Measurements from ENCODE around the gene PKN3. TPM values are rescaled to one million over a fixed set of nuclear protein-coding genes. Genes with fewer than 3 reads are reported as not detected.

PKN3 gene
- total RNA-seq, 1 experiment from 2014 or later, result 1.1 TPM

DNA sequence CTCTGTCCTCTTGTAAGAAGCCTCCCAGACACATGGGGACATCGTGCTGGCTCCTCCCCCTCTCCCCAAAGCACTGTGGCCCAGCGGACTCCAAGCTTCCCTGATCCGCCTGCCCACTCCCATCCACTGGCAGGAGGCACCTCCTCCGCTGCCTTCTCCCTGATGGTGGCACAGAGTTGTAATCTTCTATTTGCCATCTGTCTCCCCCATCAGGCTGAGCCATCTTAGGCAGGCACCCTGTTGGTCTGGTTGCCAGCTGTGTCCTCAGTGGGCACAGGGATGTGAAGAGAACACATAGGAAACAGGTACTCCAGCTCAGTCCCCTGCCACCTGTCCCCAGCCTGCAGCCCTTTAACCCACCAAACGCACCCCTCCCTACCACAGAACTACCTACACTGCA lies 27.0 kb downstream of the PKN3 start:
- intact Hi-C loops (cut with micrococcal nuclease), result no loop called here
- POLR2A ChIA-PET, result no interaction called here
- CTCF ChIA-PET, result no interaction called here
- H3K36me3 Mint-ChIP-seq (ENCODE audit: insufficient read depth, unreplicated experiment), result peaks cover 15% of the 10 kb centered on the region
- H3K9me3 Mint-ChIP-seq (ENCODE audit: unreplicated experiment), result no peaks in the 10 kb centered on the region
- BruUV-seq (replicated peaks), result no TSS peak
- no peak overlapping the region for H3K27ac Mint-ChIP-seq (ENCODE audit: low read depth, unreplicated experiment)
- H3K4me1 Mint-ChIP-seq (ENCODE audit: insufficient read depth, unreplicated experiment), result peaks cover 8% of the 10 kb centered on the region
- H3K4me3 Mint-ChIP-seq (ENCODE audit: unreplicated experiment), result no peak overlapping the region
- no peaks in the 10 kb centered on the region for H3K27me3 Mint-ChIP-seq (ENCODE audit: insufficient read depth, unreplicated experiment)
- no peak for DNase-seq (ENCODE audit: unreplicated experiment)
- TF ChIP-seq, protein P1, sequence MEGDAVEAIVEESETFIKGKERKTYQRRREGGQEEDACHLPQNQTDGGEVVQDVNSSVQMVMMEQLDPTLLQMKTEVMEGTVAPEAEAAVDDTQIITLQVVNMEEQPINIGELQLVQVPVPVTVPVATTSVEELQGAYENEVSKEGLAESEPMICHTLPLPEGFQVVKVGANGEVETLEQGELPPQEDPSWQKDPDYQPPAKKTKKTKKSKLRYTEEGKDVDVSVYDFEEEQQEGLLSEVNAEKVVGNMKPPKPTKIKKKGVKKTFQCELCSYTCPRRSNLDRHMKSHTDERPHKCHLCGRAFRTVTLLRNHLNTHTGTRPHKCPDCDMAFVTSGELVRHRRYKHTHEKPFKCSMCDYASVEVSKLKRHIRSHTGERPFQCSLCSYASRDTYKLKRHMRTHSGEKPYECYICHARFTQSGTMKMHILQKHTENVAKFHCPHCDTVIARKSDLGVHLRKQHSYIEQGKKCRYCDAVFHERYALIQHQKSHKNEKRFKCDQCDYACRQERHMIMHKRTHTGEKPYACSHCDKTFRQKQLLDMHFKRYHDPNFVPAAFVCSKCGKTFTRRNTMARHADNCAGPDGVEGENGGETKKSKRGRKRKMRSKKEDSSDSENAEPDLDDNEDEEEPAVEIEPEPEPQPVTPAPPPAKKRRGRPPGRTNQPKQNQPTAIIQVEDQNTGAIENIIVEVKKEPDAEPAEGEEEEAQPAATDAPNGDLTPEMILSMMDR (IDR thresholded peaks at IDR 0.05; ENCODE audit: unreplicated experiment), result no peak

DNA sequence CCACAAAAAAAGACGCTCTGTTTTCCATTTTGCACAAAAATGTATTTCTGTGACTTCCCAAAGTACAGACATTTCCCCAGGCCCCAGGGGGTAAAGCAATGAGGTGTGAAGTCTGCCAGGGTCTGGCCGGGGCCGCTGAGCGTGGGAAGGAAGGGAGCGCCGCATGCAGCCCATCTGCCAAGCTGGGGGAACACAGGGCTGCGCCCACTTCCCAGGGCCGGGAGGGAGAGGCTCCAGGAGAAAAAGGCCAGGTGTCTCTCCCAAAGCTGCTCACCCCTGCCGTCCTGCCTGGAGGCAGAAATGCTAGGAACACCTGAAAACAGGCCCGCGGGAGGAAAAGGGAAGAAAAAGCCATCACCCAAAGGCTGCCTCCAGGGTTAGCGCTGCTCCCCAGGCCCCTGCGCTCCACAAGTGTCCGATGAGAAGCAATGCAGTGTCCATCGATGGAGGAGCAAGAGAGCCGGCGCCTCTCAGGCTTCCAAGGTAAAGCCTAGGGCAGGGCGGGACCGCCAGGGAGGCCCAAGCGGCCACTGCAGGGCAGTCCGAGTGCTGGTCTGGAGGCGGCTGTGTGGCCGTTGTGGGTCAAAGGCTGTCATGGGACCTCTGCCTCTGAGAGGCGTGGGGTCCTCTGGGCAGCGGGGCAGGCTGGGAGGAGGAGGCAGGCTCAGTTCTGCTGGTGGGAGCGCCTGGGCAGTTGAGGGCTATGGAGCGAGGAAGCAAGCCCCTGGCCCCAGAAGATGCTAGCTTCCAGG lies 27.6 kb downstream of the PKN3 start:
- CTCF ChIA-PET, result no interaction called here
- Mint-ChIP-seq H3K4me1 (ENCODE audit: insufficient read depth, unreplicated experiment) (peaks cover 2% of the 10 kb centered on the region), H3K9me3 (ENCODE audit: unreplicated experiment) (no peaks in the 10 kb centered on the region), H3K27ac (ENCODE audit: low read depth, unreplicated experiment) (no peak overlapping the region), H3K4me3 (ENCODE audit: unreplicated experiment) (no peak overlapping the region), H3K36me3 (ENCODE audit: insufficient read depth, unreplicated experiment) (peaks cover 17% of the 10 kb centered on the region), H3K27me3 (ENCODE audit: insufficient read depth, unreplicated experiment) (no peaks in the 10 kb centered on the region)
- no peak for DNase-seq (ENCODE audit: unreplicated experiment)
- BruUV-seq (replicated peaks), result no TSS peak
- POLR2A ChIA-PET, result no interaction called here
- intact Hi-C loops (cut with micrococcal nuclease), result no loop called here
- TF ChIP-seq, protein P1 (IDR thresholded peaks at IDR 0.05; ENCODE audit: unreplicated experiment), result no peak

DNA sequence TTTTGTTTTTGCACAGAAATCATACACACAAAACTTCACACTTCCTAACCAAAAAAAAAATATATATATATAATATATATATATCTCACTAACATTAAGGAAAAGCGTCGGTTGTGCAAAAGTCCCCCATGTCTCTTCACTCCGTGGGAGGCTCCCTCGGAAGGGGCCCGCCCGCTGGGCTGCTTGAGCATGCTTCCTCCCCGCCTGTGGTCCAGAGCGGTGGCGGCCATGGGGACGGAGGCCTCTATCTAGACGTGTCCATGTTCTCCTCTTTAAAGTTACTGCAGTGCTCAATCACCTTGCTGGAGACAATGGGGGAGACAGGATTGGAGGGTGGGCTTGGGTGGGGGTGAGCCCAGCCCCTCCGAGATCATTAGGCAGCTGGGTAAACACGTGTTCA lies 28.8 kb downstream of the PKN3 start:
- intact Hi-C loops (cut with micrococcal nuclease), result no loop called here
- H3K27me3 Mint-ChIP-seq (ENCODE audit: insufficient read depth, unreplicated experiment), result no peaks in the 10 kb centered on the region
- H3K4me1 Mint-ChIP-seq (ENCODE audit: insufficient read depth, unreplicated experiment), result no peaks in the 10 kb centered on the region
- peaks cover 26% of the 10 kb centered on the region for H3K36me3 Mint-ChIP-seq (ENCODE audit: insufficient read depth, unreplicated experiment)
- POLR2A ChIA-PET, result no interaction called here
- TF ChIP-seq, protein P1 (IDR thresholded peaks at IDR 0.05; ENCODE audit: unreplicated experiment), result no peak
- BruUV-seq (replicated peaks), result no TSS peak
- no peak for DNase-seq (ENCODE audit: unreplicated experiment)
- H3K27ac Mint-ChIP-seq (ENCODE audit: low read depth, unreplicated experiment), result no peak overlapping the region
- CTCF ChIA-PET, result interaction anchor here (0.8 kb wide), 1 partner anchor 368 kb away, joined by 4 read pairs; no protein-coding TSS in a partner anchor
- no peak overlapping the region for H3K4me3 Mint-ChIP-seq (ENCODE audit: unreplicated experiment)
- no peaks in the 10 kb centered on the region for H3K9me3 Mint-ChIP-seq (ENCODE audit: unreplicated experiment)

DNA sequence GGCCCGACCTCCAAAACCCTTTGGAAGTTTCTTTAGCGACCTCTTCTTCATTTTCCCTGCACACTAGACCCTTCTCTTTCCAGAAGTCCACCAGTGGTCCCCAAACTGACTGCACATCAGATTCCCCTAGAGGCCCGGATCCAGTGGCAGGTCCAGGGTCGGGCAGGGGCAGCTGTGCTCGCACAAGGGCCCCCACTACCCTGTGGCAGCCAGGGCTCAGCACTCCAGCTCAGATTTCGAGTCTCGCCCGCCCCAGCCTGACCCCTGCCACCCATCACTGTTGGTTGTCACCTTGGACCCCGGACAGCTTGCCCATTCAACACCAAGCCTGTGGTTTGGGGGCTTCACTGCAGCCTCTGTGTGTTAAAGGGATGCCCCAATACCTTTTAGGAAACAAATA lies 29.4 kb downstream of the PKN3 start:
- peaks cover 26% of the 10 kb centered on the region for H3K36me3 Mint-ChIP-seq (ENCODE audit: insufficient read depth, unreplicated experiment)
- H3K4me1 Mint-ChIP-seq (ENCODE audit: insufficient read depth, unreplicated experiment), result no peaks in the 10 kb centered on the region
- no peaks in the 10 kb centered on the region for H3K9me3 Mint-ChIP-seq (ENCODE audit: unreplicated experiment)
- TF ChIP-seq, protein P1 (IDR thresholded peaks at IDR 0.05; ENCODE audit: unreplicated experiment), result no peak
- POLR2A ChIA-PET, result no interaction called here
- no peaks in the 10 kb centered on the region for H3K27me3 Mint-ChIP-seq (ENCODE audit: insufficient read depth, unreplicated experiment)
- no TSS peak for BruUV-seq (replicated peaks)
- intact Hi-C loops (cut with micrococcal nuclease), result no loop called here
- no peak overlapping the region for H3K4me3 Mint-ChIP-seq (ENCODE audit: unreplicated experiment)
- no peak overlapping the region for H3K27ac Mint-ChIP-seq (ENCODE audit: low read depth, unreplicated experiment)
- no peak for DNase-seq (ENCODE audit: unreplicated experiment)
- CTCF ChIA-PET, result interaction anchor here (0.8 to 2.7 kb wide), 2 partner anchors 16 to 368 kb away, joined by 4 to 12 read pairs; no protein-coding TSS in a partner anchor

Measured in MCF 10A (cell line).